ENCODE measurements around the gene NRM. TPM values are rescaled to one million over a fixed set of nuclear protein-coding genes. Genes with fewer than 3 reads are reported as not detected.

The NRM gene
- total and polyA plus RNA-seq, 2 of the 13 experiments (the other 11 are each of a cell fraction or from before 2014, with no cell fraction given): 12.5 to 16.0 TPM

- TF ChIP-seq KDM2A (CRISPR knock-in tag; IDR thresholded peaks at IDR 0.05; ENCODE audit: borderline replicate concordance, low read depth) (peak; percentile 85), CEBPG (CRISPR knock-in tag; IDR thresholded peaks at IDR 0.05) (0 out of 2 replicates have a peak, but pooled peaks have one; percentile 15), REL (CRISPR knock-in tag; conservative IDR thresholded peaks at IDR 0.05) (0 out of 2 replicates have a peak, but pooled peaks have one; percentile 49), SCMH1 (CRISPR knock-in tag; IDR thresholded peaks at IDR 0.05; ENCODE audit: borderline replicate concordance) (no peak), EEA1 (CRISPR knock-in tag; IDR thresholded peaks at IDR 0.05; ENCODE audit: borderline replicate concordance) (no peak), MED13 (CRISPR knock-in tag; IDR thresholded peaks at IDR 0.05) (peak; percentile 73; the same call in 1 of the 2 replicates), ZMYM3 (CRISPR knock-in tag; IDR thresholded peaks at IDR 0.05) (no peak; the same call in 1 of the 2 replicates), AGO2 (optimal IDR thresholded peaks at IDR 0.05; ENCODE audit: low read depth, low read length) (peak; percentile 23), HNRNPK (IDR thresholded peaks at IDR 0.05; ENCODE audit: low read depth, low read length, poor library complexity, severe bottlenecking) (peak; percentile 89), AHDC1 (CRISPR knock-in tag; IDR thresholded peaks at IDR 0.05; ENCODE audit: borderline replicate concordance) (0 out of 2 replicates have a peak, but pooled peaks have one; percentile 15), REPIN1 (CRISPR knock-in tag; IDR thresholded peaks at IDR 0.05; ENCODE audit: borderline replicate concordance, low read depth) (no peak), CBFB (CRISPR knock-in tag; IDR thresholded peaks at IDR 0.05) (peak; percentile 54), ATF7 (IDR thresholded peaks at IDR 0.05) (no peak), ATF7 (CRISPR knock-in tag; IDR thresholded peaks at IDR 0.05) (no peak), KMT2A (CRISPR knock-in tag; IDR thresholded peaks at IDR 0.05) (peak; percentile 85), ZNF772 (CRISPR knock-in tag; IDR thresholded peaks at IDR 0.05) (peak; percentile 73), DMAP1 (CRISPR knock-in tag; IDR thresholded peaks at IDR 0.05) (peak; percentile 55; the same call in 1 of the 2 replicates), ZNF546 (CRISPR knock-in tag; conservative IDR thresholded peaks at IDR 0.05) (0 out of 2 replicates have a peak, but pooled peaks have one; percentile 65), SKI (IDR thresholded peaks at IDR 0.05; ENCODE audit: partially characterized antibody) (no peak), FIP1L1 (IDR thresholded peaks at IDR 0.05; ENCODE audit: borderline replicate concordance, insufficient read depth, low read depth, low read length) (no peak)
- TF ChIP-seq, protein P1, sequence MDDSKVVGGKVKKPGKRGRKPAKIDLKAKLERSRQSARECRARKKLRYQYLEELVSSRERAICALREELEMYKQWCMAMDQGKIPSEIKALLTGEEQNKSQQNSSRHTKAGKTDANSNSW (CRISPR knock-in tag; IDR thresholded peaks at IDR 0.05; ENCODE audit: borderline replicate concordance): no peak
- TF ChIP-seq, protein P2, sequence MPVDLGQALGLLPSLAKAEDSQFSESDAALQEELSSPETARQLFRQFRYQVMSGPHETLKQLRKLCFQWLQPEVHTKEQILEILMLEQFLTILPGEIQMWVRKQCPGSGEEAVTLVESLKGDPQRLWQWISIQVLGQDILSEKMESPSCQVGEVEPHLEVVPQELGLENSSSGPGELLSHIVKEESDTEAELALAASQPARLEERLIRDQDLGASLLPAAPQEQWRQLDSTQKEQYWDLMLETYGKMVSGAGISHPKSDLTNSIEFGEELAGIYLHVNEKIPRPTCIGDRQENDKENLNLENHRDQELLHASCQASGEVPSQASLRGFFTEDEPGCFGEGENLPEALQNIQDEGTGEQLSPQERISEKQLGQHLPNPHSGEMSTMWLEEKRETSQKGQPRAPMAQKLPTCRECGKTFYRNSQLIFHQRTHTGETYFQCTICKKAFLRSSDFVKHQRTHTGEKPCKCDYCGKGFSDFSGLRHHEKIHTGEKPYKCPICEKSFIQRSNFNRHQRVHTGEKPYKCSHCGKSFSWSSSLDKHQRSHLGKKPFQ (CRISPR knock-in tag; IDR thresholded peaks at IDR 0.05; ENCODE audit: insufficient replicate concordance): no peak
- TF ChIP-seq, protein P3, sequence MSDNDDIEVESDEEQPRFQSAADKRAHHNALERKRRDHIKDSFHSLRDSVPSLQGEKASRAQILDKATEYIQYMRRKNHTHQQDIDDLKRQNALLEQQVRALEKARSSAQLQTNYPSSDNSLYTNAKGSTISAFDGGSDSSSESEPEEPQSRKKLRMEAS (IDR thresholded peaks at IDR 0.05): peak; percentile 69; the same call in 1 of the 2 replicates
These were observed at the start of gene NRM (continued) for GRCh38 chr6:30690403-30691207.

All from HepG2 (cell line).